ENCODE data around the gene TMEM120B.

DNA sequence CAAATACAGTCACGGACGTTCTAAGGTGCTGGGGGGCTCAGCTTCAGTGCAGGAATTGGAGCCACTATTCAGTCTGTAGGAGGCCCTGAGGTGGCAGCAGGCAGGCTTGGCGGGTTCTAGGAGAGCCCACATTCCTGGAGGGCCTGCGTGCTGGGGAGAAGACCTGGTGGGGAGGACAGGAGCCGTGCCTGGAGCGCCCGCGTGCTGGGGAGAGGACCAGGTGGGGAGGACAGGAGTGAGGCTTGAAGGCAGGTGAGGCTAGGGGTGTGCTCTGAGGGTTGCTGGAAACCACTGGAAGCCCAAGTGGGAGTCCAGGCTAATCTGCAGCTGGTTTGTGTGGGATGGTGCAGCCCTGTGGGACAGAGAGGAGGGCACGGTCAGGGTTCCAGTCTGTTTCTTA is 57.8 kb downstream of the TMEM120B start:
- TF ChIP-seq, protein P1, sequence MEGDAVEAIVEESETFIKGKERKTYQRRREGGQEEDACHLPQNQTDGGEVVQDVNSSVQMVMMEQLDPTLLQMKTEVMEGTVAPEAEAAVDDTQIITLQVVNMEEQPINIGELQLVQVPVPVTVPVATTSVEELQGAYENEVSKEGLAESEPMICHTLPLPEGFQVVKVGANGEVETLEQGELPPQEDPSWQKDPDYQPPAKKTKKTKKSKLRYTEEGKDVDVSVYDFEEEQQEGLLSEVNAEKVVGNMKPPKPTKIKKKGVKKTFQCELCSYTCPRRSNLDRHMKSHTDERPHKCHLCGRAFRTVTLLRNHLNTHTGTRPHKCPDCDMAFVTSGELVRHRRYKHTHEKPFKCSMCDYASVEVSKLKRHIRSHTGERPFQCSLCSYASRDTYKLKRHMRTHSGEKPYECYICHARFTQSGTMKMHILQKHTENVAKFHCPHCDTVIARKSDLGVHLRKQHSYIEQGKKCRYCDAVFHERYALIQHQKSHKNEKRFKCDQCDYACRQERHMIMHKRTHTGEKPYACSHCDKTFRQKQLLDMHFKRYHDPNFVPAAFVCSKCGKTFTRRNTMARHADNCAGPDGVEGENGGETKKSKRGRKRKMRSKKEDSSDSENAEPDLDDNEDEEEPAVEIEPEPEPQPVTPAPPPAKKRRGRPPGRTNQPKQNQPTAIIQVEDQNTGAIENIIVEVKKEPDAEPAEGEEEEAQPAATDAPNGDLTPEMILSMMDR (conservative IDR thresholded peaks at IDR 0.05; ENCODE audit: low read length): no peak
- no peak for TF ChIP-seq EZH2phosphoT487 (IDR thresholded peaks at IDR 0.05; ENCODE audit: borderline replicate concordance)
